Mesothelial cell of epicardium (in vitro differentiated cells): Measurements from ENCODE around the gene TMEM169. TPM values are rescaled to one million over a fixed set of nuclear protein-coding genes. Genes with fewer than 3 reads are reported as not detected.

Source experiments
- DNase-seq, 2 experiments: peaks; one replicate each; pipeline ENCODE4 v3.0.0; 2021; ENCODE audit warnings: low spot score in 2 of 2; ENCODE audit not compliant: unreplicated experiment in 2 of 2
- H3K27ac Mint-ChIP-seq: 2 replicates; pipeline ENCODE4 v1.8.0; 2021; ENCODE audit warnings: mixed read lengths
- H3K27me3 Mint-ChIP-seq: 2 replicates; pipeline ENCODE4 v1.8.0; 2021; ENCODE audit warnings: low read depth, mixed read lengths
- H3K36me3 Mint-ChIP-seq: 2 replicates; pipeline ENCODE4 v1.8.0; 2021; ENCODE audit warnings: mixed read lengths
- H3K4me1 Mint-ChIP-seq: 2 replicates; pipeline ENCODE4 v1.8.0; 2021; ENCODE audit warnings: mixed read lengths
- H3K4me3 Mint-ChIP-seq: 2 replicates; pipeline ENCODE4 v1.8.0; 2021; ENCODE audit warnings: mild to moderate bottlenecking, moderate library complexity, mixed read lengths
- H3K9me3 Mint-ChIP-seq: 2 replicates; pipeline ENCODE4 v1.8.0; 2021; ENCODE audit warnings: mixed read lengths
- total RNA-seq: library from RNA; stranded (reverse); gene quantifications from 3 replicates; pipeline ENCODE4 v1.2.1, GENCODE V29; 2021
- TF ChIP-seq, protein P1 (sequence below): fragments of 200-600 bp; sonication (generic); IDR thresholded peaks from one replicate; pipeline ENCODE4 v1.5.0; 2021; ENCODE audit warnings: antibody characterized with exemption; ENCODE audit not compliant: unreplicated experiment

TMEM169 gene
- total RNA-seq, 1 donor from 2014 or later: 0.78 TPM

DNA sequence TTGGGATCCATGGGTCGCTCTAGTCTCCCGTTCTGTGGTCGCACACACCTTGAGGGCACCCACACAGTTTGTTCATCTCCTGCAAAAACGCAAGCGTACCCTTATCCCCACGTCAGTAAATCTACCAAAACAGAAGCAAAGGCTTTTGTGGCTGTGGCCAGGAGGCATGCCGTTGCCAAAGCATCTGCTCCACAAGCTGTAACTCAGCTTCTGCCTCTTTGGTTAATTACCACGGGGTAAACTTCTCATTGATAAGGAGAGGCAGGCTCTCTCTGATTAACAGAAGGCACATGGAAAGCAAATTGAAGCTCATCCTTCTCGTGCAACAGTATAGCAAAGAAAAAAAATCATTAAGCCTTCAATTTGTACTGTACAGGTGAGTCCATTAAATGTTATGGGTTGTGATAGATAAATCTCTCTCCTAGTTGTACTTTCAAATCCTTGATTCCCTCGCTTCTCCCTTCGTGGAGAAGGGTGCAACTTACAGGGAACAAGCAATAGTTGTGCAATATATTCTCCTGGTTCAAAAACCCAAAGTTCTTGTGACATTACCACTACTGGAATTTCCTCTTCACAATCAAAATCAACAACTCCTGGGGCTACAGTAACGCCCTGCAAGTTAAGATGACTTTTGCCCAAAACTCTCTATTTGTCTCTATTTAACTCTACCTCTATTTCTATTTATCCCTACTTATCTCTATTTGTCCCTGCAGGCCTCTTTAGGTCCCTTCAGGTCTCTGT, 10.4 kb upstream of the TMEM169 start:
- Mint-ChIP-seq H3K27ac (no peak overlapping the region), H3K4me1 (no peaks in the 10 kb centered on the region), H3K27me3 (no peaks in the 10 kb centered on the region), H3K9me3 (no peaks in the 10 kb centered on the region), H3K36me3 (no peaks in the 10 kb centered on the region), H3K4me3 (no peak overlapping the region)
- DNase-seq: no peak
- TF ChIP-seq, protein P1, sequence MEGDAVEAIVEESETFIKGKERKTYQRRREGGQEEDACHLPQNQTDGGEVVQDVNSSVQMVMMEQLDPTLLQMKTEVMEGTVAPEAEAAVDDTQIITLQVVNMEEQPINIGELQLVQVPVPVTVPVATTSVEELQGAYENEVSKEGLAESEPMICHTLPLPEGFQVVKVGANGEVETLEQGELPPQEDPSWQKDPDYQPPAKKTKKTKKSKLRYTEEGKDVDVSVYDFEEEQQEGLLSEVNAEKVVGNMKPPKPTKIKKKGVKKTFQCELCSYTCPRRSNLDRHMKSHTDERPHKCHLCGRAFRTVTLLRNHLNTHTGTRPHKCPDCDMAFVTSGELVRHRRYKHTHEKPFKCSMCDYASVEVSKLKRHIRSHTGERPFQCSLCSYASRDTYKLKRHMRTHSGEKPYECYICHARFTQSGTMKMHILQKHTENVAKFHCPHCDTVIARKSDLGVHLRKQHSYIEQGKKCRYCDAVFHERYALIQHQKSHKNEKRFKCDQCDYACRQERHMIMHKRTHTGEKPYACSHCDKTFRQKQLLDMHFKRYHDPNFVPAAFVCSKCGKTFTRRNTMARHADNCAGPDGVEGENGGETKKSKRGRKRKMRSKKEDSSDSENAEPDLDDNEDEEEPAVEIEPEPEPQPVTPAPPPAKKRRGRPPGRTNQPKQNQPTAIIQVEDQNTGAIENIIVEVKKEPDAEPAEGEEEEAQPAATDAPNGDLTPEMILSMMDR: no peak

DNA sequence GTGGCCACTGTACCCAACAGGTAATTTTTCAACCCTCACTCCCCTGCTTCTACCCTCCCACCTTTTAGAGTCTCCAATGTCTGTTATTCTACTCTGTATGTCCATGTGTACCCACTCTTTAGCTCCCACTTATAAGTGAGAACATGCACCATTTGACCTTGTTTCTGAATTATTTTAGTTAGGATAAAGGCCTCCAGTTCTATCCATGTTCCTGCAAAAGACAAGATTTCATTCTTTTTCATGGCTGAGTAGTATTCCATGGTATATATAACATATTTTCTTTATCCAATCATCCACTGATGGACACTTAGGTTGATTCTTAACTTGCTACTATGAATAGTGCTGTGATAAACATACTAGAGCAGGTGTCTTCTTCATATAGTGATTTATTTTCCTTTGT, 9.2 kb upstream of the TMEM169 start:
- TF ChIP-seq, protein P1: no peak
- H3K36me3 Mint-ChIP-seq: no peaks in the 10 kb centered on the region

DNA sequence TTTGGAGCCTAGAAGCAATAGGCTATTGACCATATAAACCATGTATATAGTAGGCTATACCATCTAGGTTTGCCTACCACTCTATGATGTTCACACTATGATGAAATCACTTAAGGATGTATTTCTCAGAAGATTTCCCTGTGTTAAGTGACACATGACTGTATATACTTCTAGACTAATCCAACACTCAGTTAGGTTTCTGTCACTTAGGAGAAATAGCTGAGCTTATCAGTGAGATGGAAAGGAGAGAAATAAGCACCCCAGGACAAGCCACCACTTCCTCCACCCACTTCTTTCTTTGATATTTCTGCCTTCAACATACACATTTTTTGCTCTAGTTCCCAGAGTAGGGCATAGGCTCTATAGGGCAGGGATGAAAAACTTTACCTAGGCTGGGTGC, 7.9 kb upstream of the TMEM169 start:
- H3K4me3 Mint-ChIP-seq: no peak overlapping the region
- no peak for DNase-seq
- no peaks in the 10 kb centered on the region for H3K27me3 Mint-ChIP-seq
- H3K9me3 Mint-ChIP-seq: no peaks in the 10 kb centered on the region
- H3K36me3 Mint-ChIP-seq: no peaks in the 10 kb centered on the region
- TF ChIP-seq, protein P1: no peak
- no peaks in the 10 kb centered on the region for H3K4me1 Mint-ChIP-seq
- no peak overlapping the region for H3K27ac Mint-ChIP-seq

More for the DNA sequence above, 9.2 kb upstream of the TMEM169 start:
- Mint-ChIP-seq H3K4me3 (no peak overlapping the region), H3K27me3 (no peaks in the 10 kb centered on the region), H3K27ac (no peak overlapping the region), H3K9me3 (no peaks in the 10 kb centered on the region), H3K4me1 (no peaks in the 10 kb centered on the region)
- no peak for DNase-seq

DNA sequence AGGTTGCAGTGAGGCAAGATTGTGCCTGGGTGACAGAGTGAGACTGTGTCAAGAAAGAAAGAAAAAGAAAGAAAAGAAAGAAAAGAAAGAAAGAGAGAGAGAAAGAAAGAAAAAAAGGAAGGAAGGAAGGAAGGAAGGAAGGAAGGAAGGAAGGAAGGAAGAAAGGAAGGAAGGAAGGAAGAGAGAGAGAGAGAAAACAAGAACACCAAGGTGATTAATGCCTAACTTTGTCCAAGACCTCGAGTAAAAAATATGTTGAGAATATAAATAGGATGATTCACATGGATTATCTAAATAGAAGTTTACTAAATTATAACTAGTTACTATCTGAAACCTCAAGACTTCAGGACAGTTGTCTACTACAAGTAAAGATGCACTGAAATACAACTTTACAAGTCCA, 7.3 kb upstream of the TMEM169 start:
- no peak overlapping the region for H3K27ac Mint-ChIP-seq

DNA sequence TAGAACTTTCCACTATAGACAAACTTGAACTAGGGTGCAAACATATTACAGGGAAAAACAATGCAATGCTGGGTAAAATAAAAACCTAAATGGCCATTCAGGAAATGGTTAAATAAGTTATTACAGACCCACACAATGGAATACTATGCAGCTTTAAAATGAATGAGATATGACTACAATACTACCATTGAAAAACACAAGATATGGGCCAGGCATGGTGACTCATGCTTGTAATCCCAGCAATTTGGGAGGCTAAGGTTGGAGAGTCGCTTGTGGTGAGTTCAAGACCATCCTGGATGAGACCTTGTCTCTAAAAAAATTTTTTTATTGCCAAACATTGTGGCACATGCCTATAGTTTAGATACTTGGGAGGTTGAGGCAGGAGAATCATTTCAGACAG, 6.9 kb upstream of the TMEM169 start:
- Mint-ChIP-seq H3K4me1 (no peaks in the 10 kb centered on the region), H3K4me3 (no peak overlapping the region), H3K27ac (no peak overlapping the region), H3K27me3 (no peaks in the 10 kb centered on the region), H3K36me3 (no peaks in the 10 kb centered on the region), H3K9me3 (no peaks in the 10 kb centered on the region)
- TF ChIP-seq, protein P1: no peak
- no peak for DNase-seq

More for the DNA sequence above, 7.3 kb upstream of the TMEM169 start:
- TF ChIP-seq, protein P1: no peak
- Mint-ChIP-seq H3K27me3 (no peaks in the 10 kb centered on the region), H3K4me3 (no peak overlapping the region), H3K36me3 (no peaks in the 10 kb centered on the region), H3K9me3 (no peaks in the 10 kb centered on the region), H3K4me1 (no peaks in the 10 kb centered on the region)
- DNase-seq: no peak
